DOHH2 (cell line): ENCODE results near the gene TXNDC11.
A peak's percentile ranks its signal among the peaks of the same experiment; 100 is the strongest.

ENCODE experiments used
- H3F3A ChIP-seq: fragments of 200-600 bp; sonication (generic), shearing (Covaris generic); 2 replicates; pipeline ENCODE4 v1.6.0; 2016; ENCODE audit warnings: antibody characterized with exemption, mild to moderate bottlenecking; ENCODE audit not compliant: control insufficient read depth, insufficient read depth
- H3K27ac ChIP-seq: fragments of 200-600 bp; sonication (generic); 2 replicates; pipeline ENCODE4 v1.5.1; 2014; ENCODE audit warnings: low read depth, mild to moderate bottlenecking, low read length, moderate library complexity
- H3K27me3 ChIP-seq: fragments of 200-600 bp; sonication (generic); 2 replicates; pipeline ENCODE4 v1.6.1; 2014; ENCODE audit warnings: mild to moderate bottlenecking, low read length, mixed read lengths; ENCODE audit not compliant: control insufficient read depth
- H3K36me3 ChIP-seq: fragments of 200-600 bp; sonication (generic); 2 replicates; pipeline ENCODE4 v1.6.1; 2014; ENCODE audit warnings: mild to moderate bottlenecking, low read length, moderate library complexity, mixed read lengths; ENCODE audit not compliant: control insufficient read depth
- H3K4me1 ChIP-seq: fragments of 200-600 bp; sonication (generic); 2 replicates; pipeline ENCODE4 v1.6.1; 2014; ENCODE audit warnings: mild to moderate bottlenecking, low read length, mixed read lengths; ENCODE audit not compliant: control insufficient read depth
- H3K4me2 ChIP-seq: fragments of 200-600 bp; sonication (generic); 2 replicates; pipeline ENCODE4 v1.6.0; 2014; ENCODE audit warnings: mild to moderate bottlenecking, low read length, moderate library complexity
- H3K4me3 ChIP-seq: fragments of 200-600 bp; sonication (generic); 2 replicates; pipeline ENCODE4 v1.5.1; 2014; ENCODE audit warnings: mild to moderate bottlenecking, low read length, mixed read lengths
- H3K79me2 ChIP-seq: fragments of 200-600 bp; sonication (generic); 2 replicates; pipeline ENCODE4 v1.6.1; 2014; ENCODE audit warnings: mild to moderate bottlenecking, low read length, mixed read lengths; ENCODE audit not compliant: control insufficient read depth
- H3K9me2 ChIP-seq: fragments of 200-600 bp; sonication (generic); replicated peaks from 2 replicates; pipeline ENCODE4 v1.6.1; 2014; ENCODE audit warnings: mild to moderate bottlenecking, low read length, mixed read lengths; ENCODE audit not compliant: control insufficient read depth
- H3K9me3 ChIP-seq: fragments of 200-600 bp; sonication (generic); 2 replicates; pipeline ENCODE4 v1.6.1; 2014; ENCODE audit warnings: antibody characterized with exemption, low read length, mixed read lengths; ENCODE audit not compliant: control insufficient read depth, insufficient read depth
- H4K20me1 ChIP-seq: fragments of 200-600 bp; sonication (generic); 2 replicates; pipeline ENCODE4 v1.6.0; 2014; ENCODE audit warnings: low read depth, mild to moderate bottlenecking, antibody characterized with exemption, low read length, moderate library complexity; ENCODE audit not compliant: control insufficient read depth, insufficient read depth
- CTCF ChIP-seq: fragments of 200-600 bp; sonication (generic); IDR thresholded peaks from one replicate; pipeline ENCODE4 v1.5.1; 2014; ENCODE audit warnings: antibody characterized with exemption, mild to moderate bottlenecking, low read depth, low read length; ENCODE audit not compliant: poor library complexity, severe bottlenecking
- EZH2phosphoT487 ChIP-seq: fragments of 200-600 bp; sonication (generic); IDR thresholded peaks from 2 replicates; pipeline ENCODE4 v1.6.1; 2017; ENCODE audit warnings: borderline replicate concordance, mild to moderate bottlenecking, antibody characterized with exemption, low read length, moderate library complexity, mixed read lengths

Gene TXNDC11

GRCh38 chr16:11768849-11769248, 26.2 kb upstream of the TXNDC11 start:
- no peaks in the 10 kb centered on the region for H3K27me3 ChIP-seq
- H4K20me1 ChIP-seq, result no peaks in the 10 kb centered on the region
- peak overlapping the region; percentile 62 for H3K4me3 ChIP-seq
- H3K36me3 ChIP-seq, result peaks cover 70% of the 10 kb centered on the region
- TF ChIP-seq EZH2phosphoT487, result no peak
- no peaks in the 10 kb centered on the region for H3K9me3 ChIP-seq
- H3K9me2 ChIP-seq, result no peaks in the 10 kb centered on the region
- H3K79me2 ChIP-seq, result peaks cover 20% of the 10 kb centered on the region
- peaks cover 34% of the 10 kb centered on the region for H3F3A ChIP-seq
- H3K4me2 ChIP-seq, result peak overlapping the region; percentile 80
- peaks cover 69% of the 10 kb centered on the region for H3K4me1 ChIP-seq
- H3K27ac ChIP-seq, result peak overlapping the region; percentile 95

DNA sequence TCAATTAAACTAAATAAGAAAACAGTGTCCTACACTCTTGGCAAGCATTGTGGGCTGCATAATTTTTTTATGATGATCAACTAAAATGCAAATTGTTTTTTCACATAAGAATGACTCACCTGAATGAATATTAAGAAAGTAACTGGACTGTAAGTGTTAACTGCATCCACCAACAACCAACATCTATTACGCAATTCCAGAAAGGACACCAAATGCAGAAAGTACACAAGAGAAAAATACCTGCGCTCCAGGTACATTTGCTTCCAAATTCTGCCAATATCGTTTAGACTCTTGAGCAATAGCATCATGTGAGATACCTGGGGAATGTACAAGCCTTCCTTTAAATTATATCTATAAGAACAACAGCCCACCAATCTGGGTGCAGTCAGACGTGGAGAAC, 19.8 kb upstream of the TXNDC11 start:
- no peaks in the 10 kb centered on the region for H3K9me2 ChIP-seq
- no peak overlapping the region for H3K27ac ChIP-seq
- no peaks in the 10 kb centered on the region; the same call in 1 of the 2 replicates for H3F3A ChIP-seq
- no peaks in the 10 kb centered on the region for H3K9me3 ChIP-seq
- no peaks in the 10 kb centered on the region for H3K27me3 ChIP-seq
- no peak overlapping the region for H3K4me3 ChIP-seq
- no peaks in the 10 kb centered on the region for H4K20me1 ChIP-seq
- peaks cover 82% of the 10 kb centered on the region for H3K36me3 ChIP-seq
- TF ChIP-seq CTCF, result no peak
- no peak for TF ChIP-seq EZH2phosphoT487
- peaks cover 3% of the 10 kb centered on the region; the same call in 1 of the 2 replicates for H3K79me2 ChIP-seq
- H3K4me1 ChIP-seq, result peaks cover 7% of the 10 kb centered on the region
- H3K4me2 ChIP-seq, result no peak overlapping the region

- Histone ChIP-seq H3K79me2 (no peaks in the 10 kb centered on the region), H4K20me1 (no peaks in the 10 kb centered on the region), H3K27me3 (no peaks in the 10 kb centered on the region), H3K36me3 (peaks cover 82% of the 10 kb centered on the region), H3K4me3 (no peak overlapping the region), H3K27ac (no peak overlapping the region), H3F3A (no peaks in the 10 kb centered on the region; the same call in 1 of the 2 replicates), H3K4me2 (no peak overlapping the region), H3K4me1 (no peaks in the 10 kb centered on the region), H3K9me2 (no peaks in the 10 kb centered on the region), H3K9me3 (no peaks in the 10 kb centered on the region)
- no peak for TF ChIP-seq CTCF
- no peak for TF ChIP-seq EZH2phosphoT487
Observed at GRCh38 chr16:11759997-11760396, 17.3 kb upstream of the TXNDC11 start.

- no peaks in the 10 kb centered on the region for H3K9me3 ChIP-seq
- H3K4me3 ChIP-seq, result no peak overlapping the region
- no peaks in the 10 kb centered on the region; the same call in 1 of the 2 replicates for H3F3A ChIP-seq
- H3K4me2 ChIP-seq, result no peak overlapping the region
- no peaks in the 10 kb centered on the region for H4K20me1 ChIP-seq
- H3K27me3 ChIP-seq, result no peaks in the 10 kb centered on the region
- no peak for TF ChIP-seq EZH2phosphoT487
- TF ChIP-seq CTCF, result no peak
- peaks cover 79% of the 10 kb centered on the region for H3K36me3 ChIP-seq
- no peak overlapping the region for H3K27ac ChIP-seq
- no peaks in the 10 kb centered on the region for H3K9me2 ChIP-seq
- H3K4me1 ChIP-seq, result no peaks in the 10 kb centered on the region
- no peaks in the 10 kb centered on the region for H3K79me2 ChIP-seq
Observed at GRCh38 chr16:11759163-11759834, 16.6 kb upstream of the TXNDC11 start.
